Kidney (tissue), 14 donors: ENCODE data around the gene NUDT8. TPM values are rescaled to one million over a fixed set of nuclear protein-coding genes. Genes with fewer than 3 reads are reported as not detected.

ENCODE experiments used
- DNase-seq, 5 donors: peaks; one replicate each; pipeline ENCODE4 v3.0.0-alpha.2; 2013 to 2020
- FAIRE-seq: peaks from 2 replicates; lab custom pipeline; 2012; peaks lifted over from hg19 to GRCh38; lab: Jason Lieb, UNC
- H3K27ac ChIP-seq, 2 donors: one replicate each; pipeline ENCODE4 v1.7.0; 2013; ENCODE audit warnings: low read depth in 2 of 2, low read length in 2 of 2, inconsistent platforms in 1 of 2
- H3K27me3 ChIP-seq: one replicate; pipeline ENCODE4 v1.7.1; 2013; ENCODE audit warnings: low read length, inconsistent platforms; ENCODE audit not compliant: control insufficient read depth, insufficient read depth
- H3K36me3 ChIP-seq, 3 donors: one replicate each; pipeline versions ENCODE4 v1.7.0 to v1.7.1; 2013; ENCODE audit warnings: low read length in 3 of 3, control low read depth in 1 of 3, inconsistent platforms in 1 of 3; ENCODE audit not compliant: insufficient read depth in 3 of 3, control insufficient read depth in 2 of 3
- H3K4me1 ChIP-seq, 3 donors: one replicate each; pipeline versions ENCODE4 v1.7.0 to v1.7.1; 2013; ENCODE audit warnings: low read length in 3 of 3, inconsistent platforms in 1 of 3, low read depth in 1 of 3; ENCODE audit not compliant: control insufficient read depth in 2 of 3, insufficient read depth in 2 of 3
- H3K4me3 ChIP-seq, 3 donors: one replicate each; pipeline versions ENCODE4 v1.7.0 to v1.8.1; 2013; ENCODE audit warnings: low read length in 3 of 3, control low read depth in 1 of 3, inconsistent platforms in 1 of 3
- H3K9ac ChIP-seq, 3 donors: one replicate each; pipeline versions ENCODE4 v1.7.0 to v1.7.1; 2013; ENCODE audit warnings: low read length in 3 of 3, control low read depth in 1 of 3, inconsistent platforms in 1 of 3
- H3K9me3 ChIP-seq, 3 donors: one replicate each; pipeline versions ENCODE4 v1.7.0 to v1.7.1; 2013; ENCODE audit warnings: low read length in 3 of 3, control low read depth in 1 of 3, inconsistent platforms in 1 of 3; ENCODE audit not compliant: control insufficient read depth in 2 of 3, insufficient read depth in 1 of 3
- intact Hi-C: fragments of 100-400 bp; cut with DNase I; formaldehyde crosslinking; loops from one replicate; pipeline ENCODE4 v1.11.1; 2022
- polyA plus RNA-seq: library from polyadenylated mRNA; stranded (reverse); fragments of 350-450 nt; fragmentation: Illumina TruSeq; extraction: RNeasy Lipid Tissue Mini Kit (QIAGEN cat#74804); gene quantifications from one replicate; pipeline ENCODE4 v1.2.3, GENCODE V29; 2014; ENCODE audit warnings: low read depth, low replicate concordance; ENCODE audit not compliant: insufficient read depth
- total RNA-seq: library from RNA; stranded (reverse); fragmentation: NEBNext Ultra II Directional; extraction: Animal tissue kit (Norgen Biotek cat#: 25700); gene quantifications from one replicate; pipeline ENCODE4 v1.2.1, GENCODE V29; 2021
- TF ChIP-seq, protein P1 (sequence below): IDR thresholded peaks from 3 replicates; pipeline ENCODE4 v1.5.1; 2012; ENCODE audit warnings: mild to moderate bottlenecking, moderate library complexity, borderline replicate concordance; ENCODE audit not compliant: insufficient read depth; ENCODE audit errors: extremely low read depth
- donor health status: control.
- donor health status: control.
- donor health status: control.
- donor health status: control.
- donor health status: control.
- donor health status: DM: yes; HTN: yes; CAD: no.
- donor health status: Normal renal cell carcinoma (clear cell type).

Gene NUDT8
- total and polyA plus RNA-seq, 2 donors from 2014 or later: 11.9 to 57.0 TPM

DNA sequence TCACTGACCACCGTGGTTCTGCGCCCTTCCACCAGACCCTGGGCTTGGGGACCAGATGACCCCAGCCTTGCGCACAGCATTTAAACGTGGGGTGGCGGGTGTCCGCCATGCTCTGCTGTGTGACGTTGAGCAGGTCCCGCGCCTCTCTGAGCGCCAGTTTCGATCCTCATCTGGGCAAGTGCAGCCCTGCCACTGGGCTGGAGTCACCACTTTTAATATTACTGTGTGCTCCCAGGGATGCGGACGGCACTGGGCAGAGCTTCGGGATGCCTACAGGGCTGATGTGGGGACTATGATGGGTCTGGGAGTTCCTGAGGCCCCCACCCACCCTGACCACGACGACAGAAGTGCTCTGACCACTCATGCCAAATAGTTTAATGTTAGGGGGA lies 1.2 kb upstream of the NUDT8 start:
- peaks cover 0 to 21% (median 6%) of the 10 kb centered on the region in 3 donors for H3K4me1 ChIP-seq
- H3K9me3 ChIP-seq: no peaks in the 10 kb centered on the region
- TF ChIP-seq, protein P1, sequence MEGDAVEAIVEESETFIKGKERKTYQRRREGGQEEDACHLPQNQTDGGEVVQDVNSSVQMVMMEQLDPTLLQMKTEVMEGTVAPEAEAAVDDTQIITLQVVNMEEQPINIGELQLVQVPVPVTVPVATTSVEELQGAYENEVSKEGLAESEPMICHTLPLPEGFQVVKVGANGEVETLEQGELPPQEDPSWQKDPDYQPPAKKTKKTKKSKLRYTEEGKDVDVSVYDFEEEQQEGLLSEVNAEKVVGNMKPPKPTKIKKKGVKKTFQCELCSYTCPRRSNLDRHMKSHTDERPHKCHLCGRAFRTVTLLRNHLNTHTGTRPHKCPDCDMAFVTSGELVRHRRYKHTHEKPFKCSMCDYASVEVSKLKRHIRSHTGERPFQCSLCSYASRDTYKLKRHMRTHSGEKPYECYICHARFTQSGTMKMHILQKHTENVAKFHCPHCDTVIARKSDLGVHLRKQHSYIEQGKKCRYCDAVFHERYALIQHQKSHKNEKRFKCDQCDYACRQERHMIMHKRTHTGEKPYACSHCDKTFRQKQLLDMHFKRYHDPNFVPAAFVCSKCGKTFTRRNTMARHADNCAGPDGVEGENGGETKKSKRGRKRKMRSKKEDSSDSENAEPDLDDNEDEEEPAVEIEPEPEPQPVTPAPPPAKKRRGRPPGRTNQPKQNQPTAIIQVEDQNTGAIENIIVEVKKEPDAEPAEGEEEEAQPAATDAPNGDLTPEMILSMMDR: no peak
- DNase-seq: no peak
- no peaks in the 10 kb centered on the region for H3K27me3 ChIP-seq
- peak overlapping the region; percentile 81 to 88 for H3K27ac ChIP-seq
- FAIRE-seq: no peak
- intact Hi-C loops: no loop called here
- H3K36me3 ChIP-seq: no peaks in the 10 kb centered on the region
- H3K9ac ChIP-seq: peak overlapping the region; percentile 44 to 75 (median 50)
- peak overlapping the region; percentile 56 to 71 (median 65) for H3K4me3 ChIP-seq

DNA sequence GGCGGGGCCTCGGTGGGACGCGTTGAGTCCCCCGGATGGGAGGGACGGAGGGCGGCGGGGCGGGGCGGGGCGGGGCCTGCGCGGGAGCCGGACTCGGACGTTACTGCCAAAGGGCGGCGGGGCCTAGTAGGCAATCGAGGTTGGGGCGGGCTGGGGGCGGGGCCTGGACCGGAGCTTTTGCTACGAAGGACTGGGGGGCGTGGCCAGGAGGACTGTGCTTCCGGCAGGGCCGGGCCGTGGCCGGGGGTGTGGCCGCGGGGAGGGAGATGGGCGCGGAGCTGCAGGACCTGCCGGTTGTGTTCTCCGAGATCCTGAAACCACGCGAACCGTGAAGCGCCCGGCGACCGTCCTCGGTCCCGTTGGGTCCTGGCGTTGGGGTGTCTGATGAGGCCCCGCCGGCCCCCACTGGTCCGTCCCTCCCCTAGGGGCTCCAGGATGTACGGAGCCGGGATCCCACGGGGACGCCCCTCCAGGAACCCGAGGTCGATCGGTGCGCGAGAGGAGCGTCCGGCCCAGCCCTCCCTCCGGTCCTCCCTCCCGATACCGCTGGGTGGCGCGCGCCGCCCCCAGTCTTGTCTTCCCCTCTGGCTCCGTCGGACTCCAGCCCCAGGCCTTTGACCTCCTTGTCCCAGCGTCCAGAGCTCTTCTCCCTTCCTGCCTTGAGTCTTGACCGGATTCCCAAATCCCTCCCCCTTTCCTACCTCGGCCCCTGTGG lies 648 bp upstream of the NUDT8 start:
- no peaks in the 10 kb centered on the region for H3K36me3 ChIP-seq
- peak; percentile 98 to 100 (median 100) for DNase-seq
- H3K27ac ChIP-seq: peak overlapping the region; percentile 81 to 93
- H3K27me3 ChIP-seq: no peaks in the 10 kb centered on the region
- peak overlapping the region; percentile 56 to 71 (median 65) for H3K4me3 ChIP-seq
- H3K4me1 ChIP-seq: peaks cover 0 to 21% (median 6%) of the 10 kb centered on the region in 3 donors
- no peak for FAIRE-seq
- intact Hi-C loops: no loop called here
- H3K9me3 ChIP-seq: no peaks in the 10 kb centered on the region
- H3K9ac ChIP-seq: peak overlapping the region; percentile 44 to 75 (median 50)
- TF ChIP-seq, protein P1: peak; percentile 57

DNA sequence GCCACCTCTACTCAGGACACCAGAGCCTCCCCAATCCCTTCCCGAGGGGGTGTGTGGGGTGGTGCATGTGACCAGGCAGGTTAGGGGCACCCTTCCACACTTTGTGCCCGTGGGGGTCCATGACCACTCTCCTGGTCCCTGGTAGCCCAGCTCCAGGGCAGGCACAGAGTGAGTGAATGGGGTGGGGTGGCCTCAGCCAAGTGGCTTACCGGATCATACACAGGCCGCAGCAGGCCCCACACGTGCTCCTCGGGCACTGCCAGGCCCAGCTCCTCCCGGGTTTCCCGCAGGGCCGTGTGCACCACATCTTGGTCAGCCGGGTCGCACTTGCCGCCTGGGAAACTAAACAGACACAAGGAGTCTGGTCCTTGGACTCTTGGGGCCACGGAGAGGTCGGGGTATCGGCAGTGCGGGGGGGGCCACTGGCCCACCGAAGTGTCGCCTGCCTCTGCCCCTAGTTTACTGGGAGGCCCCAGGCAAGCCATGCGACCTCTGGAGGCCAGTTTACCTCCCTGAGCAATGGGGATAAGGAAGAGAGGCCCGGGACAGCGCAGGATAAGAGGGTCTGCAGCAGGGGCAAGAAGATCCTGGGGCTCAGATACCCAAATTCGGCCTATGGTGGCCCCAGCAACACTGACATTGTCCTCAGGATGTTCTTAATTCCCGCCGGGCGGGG lies 889 bp downstream of the NUDT8 start:
- DNase-seq: peak in 1 of 5 donors; percentile 9

More for the DNA sequence above, 889 bp downstream of the NUDT8 start:
- intact Hi-C loops: no loop called here
- no peak overlapping the region for H3K9ac ChIP-seq
- no peak for FAIRE-seq
- TF ChIP-seq, protein P1: no peak
- no peaks in the 10 kb centered on the region for H3K36me3 ChIP-seq
- H3K4me1 ChIP-seq: peaks cover 0 to 21% (median 6%) of the 10 kb centered on the region in 3 donors
- no peak overlapping the region for H3K27ac ChIP-seq
- H3K9me3 ChIP-seq: no peaks in the 10 kb centered on the region
- no peaks in the 10 kb centered on the region for H3K27me3 ChIP-seq
- peak overlapping the region in 1 of 3 donors; percentile 70 for H3K4me3 ChIP-seq
